ENCODE data around the gene KRR1.

- no peak for TF ChIP-seq CTCF (IDR thresholded peaks at IDR 0.05)
- TF ChIP-seq POLR2A (IDR thresholded peaks at IDR 0.05) = no peak
Measured at GRCh38 chr12:75550401-75551240, 39.2 kb upstream of the KRR1 start.
